GM18508 (cell line): ENCODE data around the gene RAI1.
"Not testable (repeated sequence)": the region's sequence is repeated elsewhere in the genome, so short reads cannot be mapped to it uniquely, and the experiment has no call there.

Experiments used
- ATAC-seq: cut with Tn5 transposase; IDR thresholded peaks from one replicate; pipeline ENCODE4 v1.9.1; 2021; ENCODE audit warnings: moderate number of reproducible peaks; ENCODE audit not compliant: insufficient read depth, unreplicated experiment

Gene RAI1

DNA sequence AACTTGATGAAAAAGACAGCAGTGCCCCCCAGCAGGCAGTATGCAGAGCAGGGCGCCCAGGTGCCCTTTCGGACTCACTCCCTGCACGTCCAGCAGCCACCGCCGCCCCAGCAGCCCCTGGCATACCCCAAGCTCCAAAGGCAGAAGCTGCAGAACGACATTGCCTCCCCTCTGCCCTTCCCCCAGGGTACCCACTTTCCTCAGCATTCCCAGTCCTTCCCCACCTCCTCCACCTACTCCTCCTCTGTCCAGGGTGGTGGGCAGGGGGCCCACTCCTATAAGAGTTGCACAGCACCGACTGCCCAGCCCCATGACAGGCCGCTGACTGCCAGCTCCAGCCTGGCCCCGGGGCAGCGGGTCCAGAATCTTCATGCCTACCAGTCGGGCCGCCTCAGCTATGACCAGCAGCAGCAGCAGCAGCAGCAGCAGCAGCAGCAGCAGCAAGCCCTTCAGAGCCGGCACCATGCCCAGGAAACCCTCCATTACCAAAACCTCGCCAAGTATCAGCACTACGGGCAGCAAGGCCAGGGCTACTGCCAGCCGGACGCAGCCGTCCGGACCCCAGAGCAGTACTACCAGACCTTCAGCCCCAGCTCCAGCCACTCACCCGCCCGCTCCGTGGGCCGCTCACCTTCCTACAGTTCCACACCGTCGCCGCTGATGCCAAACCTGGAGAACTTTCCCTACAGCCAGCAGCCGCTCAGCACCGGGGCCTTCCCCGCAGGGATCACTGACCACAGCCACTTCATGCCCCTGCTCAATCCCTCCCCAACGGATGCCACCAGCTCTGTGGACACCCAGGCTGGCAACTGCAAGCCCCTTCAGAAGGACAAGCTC, 112.3 kb downstream of the RAI1 start:
- ATAC-seq, result no peak

DNA sequence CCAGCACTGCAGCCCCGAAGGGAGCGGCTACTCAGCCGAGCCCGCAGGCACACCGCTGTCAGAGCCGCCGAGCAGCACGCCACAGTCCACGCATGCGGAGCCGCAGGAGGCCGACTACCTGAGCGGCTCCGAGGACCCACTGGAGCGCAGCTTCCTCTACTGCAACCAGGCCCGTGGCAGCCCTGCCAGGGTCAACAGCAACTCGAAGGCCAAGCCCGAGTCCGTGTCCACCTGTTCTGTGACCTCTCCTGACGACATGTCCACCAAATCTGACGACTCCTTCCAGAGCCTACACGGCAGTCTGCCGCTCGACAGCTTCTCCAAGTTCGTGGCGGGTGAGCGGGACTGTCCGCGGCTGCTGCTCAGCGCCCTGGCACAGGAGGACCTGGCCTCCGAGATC, 113.1 kb downstream of the RAI1 start:
- no peak for ATAC-seq

DNA sequence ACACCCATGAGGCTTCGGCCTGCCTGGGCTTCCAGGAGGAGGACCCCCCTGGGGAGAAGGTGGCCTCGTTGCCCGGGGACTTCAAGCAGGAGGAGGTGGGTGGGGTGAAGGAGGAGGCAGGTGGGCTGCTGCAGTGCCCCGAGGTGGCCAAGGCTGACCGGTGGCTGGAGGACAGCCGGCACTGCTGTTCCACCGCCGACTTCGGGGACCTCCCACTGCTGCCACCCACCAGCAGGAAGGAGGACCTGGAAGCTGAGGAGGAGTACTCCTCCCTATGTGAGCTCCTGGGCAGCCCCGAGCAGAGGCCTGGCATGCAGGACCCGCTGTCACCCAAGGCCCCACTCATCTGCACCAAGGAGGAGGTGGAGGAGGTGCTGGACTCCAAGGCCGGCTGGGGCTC, 114.0 kb downstream of the RAI1 start:
- no peak for ATAC-seq

DNA sequence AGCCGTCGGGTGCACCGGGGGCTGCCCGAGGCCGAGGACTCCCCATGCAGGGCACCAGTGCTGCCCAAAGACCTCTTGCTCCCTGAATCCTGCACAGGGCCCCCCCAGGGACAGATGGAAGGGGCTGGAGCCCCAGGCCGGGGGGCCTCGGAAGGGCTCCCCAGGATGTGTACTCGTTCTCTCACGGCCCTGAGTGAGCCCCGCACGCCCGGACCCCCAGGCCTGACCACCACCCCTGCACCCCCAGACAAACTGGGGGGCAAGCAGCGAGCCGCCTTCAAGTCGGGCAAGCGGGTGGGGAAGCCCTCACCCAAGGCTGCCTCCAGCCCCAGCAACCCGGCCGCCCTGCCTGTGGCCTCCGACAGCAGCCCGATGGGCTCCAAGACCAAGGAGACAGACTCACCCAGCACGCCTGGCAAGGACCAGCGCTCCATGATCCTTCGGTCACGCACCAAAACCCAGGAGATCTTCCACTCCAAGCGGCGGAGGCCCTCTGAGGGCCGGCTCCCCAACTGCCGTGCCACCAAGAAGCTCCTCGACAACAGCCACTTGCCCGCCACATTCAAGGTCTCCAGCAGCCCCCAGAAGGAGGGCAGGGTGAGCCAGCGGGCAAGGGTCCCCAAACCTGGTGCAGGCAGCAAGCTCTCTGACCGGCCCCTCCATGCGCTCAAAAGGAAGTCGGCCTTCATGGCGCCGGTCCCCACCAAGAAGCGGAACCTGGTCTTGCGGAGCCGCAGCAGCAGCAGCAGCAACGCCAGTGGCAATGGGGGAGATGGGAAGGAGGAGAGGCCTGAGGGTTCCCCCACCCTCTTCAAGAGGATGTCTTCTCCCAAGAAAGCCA, 114.9 kb downstream of the RAI1 start:
- ATAC-seq, result no peak

DNA sequence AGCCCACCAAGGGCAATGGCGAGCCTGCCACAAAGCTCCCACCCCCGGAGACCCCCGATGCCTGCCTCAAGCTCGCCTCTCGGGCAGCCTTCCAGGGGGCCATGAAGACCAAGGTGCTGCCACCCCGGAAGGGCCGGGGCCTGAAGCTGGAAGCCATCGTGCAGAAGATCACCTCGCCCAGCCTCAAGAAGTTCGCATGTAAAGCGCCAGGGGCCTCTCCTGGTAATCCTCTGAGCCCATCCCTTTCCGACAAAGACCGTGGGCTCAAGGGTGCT, 115.5 kb downstream of the RAI1 start:
- no peak for ATAC-seq

DNA sequence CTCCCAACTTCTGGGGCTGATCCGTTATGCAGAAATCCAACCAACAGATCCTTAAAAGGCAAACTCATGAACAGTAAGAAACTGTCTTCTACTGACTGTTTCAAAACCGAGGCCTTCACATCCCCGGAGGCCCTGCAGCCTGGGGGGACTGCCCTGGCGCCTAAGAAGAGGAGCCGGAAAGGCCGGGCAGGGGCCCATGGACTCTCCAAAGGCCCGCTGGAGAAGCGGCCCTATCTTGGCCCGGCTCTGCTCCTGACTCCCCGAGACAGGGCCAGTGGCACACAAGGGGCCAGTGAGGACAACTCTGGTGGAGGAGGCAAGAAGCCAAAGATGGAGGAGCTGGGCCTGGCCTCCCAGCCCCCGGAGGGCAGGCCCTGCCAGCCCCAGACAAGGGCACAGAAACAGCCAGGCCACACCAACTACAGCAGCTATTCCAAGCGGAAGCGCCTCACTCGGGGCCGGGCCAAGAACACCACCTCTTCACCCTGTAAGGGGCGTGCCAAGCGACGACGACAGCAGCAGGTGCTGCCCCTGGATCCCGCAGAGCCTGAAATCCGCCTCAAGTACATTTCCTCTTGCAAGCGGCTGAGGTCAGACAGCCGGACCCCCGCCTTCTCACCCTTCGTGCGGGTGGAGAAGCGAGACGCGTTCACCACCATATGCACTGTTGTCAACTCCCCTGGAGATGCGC, 116.0 kb downstream of the RAI1 start:
- no peak for ATAC-seq

DNA sequence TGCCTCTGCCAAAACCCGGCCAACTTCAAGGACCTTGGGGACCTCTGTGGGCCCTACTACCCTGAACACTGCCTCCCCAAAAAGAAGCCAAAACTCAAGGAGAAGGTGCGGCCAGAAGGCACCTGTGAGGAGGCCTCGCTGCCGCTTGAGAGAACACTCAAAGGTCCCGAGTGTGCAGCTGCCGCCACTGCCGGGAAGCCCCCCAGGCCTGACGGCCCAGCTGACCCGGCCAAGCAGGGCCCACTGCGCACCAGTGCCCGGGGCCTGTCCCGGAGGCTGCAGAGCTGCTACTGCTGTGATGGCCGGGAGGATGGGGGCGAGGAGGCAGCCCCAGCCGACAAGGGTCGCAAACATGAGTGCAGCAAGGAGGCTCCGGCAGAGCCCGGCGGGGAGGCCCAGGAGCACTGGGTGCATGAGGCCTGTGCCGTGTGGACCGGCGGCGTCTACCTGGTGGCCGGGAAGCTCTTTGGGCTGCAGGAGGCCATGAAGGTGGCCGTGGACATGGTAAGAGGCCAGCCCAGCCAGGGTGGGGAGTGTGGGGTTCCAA, 116.8 kb downstream of the RAI1 start:
- no peak for ATAC-seq

DNA sequence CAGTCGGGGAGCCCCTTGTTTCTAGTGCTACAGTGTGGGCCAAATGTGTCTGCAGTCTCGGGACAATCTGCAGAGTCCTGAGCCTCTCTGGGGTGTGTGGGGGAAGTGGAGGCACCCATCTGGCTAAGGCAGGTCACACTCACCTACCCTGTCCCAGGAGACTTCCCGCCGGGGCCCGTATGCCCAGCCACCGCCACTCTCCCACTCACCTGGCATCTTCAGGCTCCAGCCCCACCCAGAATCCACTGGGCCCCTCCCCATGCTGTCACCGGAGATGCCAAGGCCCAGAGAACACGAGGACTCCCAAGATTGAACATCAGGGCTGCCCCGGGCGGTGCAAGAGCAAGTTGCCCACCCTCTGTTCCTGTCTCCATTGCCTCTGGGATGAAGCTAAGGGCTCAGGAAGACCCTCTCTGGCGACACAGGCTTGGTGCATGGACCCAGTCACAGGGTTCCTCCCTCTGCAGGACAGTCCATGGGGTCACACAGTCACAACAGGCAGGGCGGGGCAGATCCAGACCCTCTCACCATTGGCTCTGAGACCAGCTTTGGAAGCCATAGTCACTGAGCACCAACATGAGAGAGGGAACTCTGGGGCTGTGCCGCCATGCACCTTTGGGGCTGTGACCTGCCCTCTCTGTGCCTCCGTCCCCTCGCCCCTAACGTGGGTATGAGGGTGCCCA, 117.5 kb downstream of the RAI1 start:
- ATAC-seq, result no peak

DNA sequence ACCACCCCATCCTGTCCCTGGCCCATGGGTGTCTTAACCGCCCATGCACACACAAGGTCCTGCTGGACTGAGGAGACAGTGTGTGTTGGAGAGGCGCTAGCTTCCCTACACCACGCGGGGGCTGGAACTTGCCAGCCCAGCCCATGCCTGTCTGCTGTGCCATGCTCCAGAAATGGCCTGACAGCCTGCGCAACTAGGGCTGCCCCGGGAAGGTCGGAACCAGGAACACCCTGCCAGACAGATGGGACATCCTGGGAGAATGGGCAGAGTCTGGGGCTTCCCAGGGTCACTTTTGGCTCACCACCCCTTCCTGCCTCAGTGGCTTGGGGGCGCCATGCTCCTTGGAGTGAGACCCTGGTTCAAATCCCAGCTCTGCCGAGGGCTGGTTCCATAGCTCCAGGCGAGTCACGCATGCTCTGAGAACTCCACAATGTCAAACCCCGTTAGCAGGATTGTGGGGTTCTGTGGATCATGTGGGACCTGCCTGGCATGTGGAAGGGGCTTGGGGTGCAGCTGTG, 119.3 kb downstream of the RAI1 start:
- ATAC-seq, result no peak

DNA sequence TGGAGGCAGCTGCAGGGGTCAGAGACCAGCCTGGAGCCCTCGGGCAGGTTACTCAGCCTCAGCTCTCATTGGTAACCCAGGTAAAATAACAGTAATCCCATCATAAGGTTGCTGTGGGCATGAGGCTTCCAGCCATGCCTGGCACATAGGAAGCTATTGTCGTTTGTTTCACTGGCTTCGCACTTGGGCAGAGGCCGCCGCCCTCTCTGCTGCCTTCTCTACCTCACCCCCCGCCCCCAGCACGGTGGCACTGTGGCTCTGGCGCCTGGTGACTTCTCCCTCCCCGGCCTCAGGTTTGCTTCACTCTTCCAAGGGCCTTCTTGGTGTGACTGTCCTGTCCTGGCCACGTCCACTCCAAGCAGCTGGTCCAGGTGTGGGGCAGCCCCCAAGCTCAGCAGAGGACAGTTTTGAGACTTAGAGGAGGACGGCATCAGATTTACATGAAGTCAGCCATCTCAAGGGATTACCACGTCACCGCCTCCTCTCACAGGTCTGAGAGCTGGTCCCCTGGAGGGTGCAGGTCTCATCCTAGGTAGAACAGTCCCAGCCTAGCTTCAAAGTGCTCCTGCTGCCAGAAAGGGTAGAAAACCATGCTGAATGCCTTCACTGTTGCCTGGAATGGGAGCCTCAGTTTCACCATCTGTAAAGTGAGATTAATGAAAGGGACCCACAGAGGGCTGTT, 120.7 kb downstream of the RAI1 start:
- ATAC-seq, result no peak

DNA sequence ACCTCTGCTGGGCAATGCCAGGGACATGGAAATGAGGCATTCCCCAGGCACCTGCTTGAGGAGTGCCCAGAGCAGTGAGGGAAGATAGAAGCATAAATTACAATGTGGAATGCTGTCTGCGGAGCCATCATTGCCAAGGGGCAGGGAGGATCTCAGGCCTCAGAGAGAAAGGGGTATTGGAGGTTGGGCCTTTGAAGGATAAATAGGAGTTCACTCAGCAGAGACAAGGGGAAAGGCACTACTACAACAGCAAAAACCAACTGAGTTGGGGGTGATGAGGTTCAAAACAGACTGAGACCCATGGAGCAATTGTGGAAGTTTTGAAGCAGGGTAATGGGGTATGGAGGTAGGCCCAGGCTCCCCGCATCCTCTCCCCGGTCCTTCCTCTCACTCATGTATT, 122.7 kb downstream of the RAI1 start:
- ATAC-seq, result no peak

DNA sequence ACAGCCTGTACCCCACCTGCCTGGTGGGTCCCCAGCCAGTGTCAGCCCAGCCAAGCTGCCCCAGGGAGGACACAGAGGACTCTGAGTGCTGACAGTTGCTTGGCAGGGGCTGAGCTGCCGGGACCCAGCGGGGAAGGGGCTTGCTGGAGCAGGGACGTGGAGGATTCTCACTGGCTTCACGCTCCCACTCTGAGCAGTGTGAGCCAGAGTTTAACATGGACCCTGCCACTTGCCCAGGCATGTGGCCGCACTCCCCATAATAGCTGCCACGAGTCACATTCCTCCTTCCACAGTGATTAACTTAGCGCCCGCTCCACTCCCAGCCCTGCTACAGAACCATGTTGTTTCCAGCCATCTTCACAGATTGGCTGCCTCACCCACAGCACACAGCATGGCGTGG, 124.3 kb downstream of the RAI1 start:
- no peak for ATAC-seq

DNA sequence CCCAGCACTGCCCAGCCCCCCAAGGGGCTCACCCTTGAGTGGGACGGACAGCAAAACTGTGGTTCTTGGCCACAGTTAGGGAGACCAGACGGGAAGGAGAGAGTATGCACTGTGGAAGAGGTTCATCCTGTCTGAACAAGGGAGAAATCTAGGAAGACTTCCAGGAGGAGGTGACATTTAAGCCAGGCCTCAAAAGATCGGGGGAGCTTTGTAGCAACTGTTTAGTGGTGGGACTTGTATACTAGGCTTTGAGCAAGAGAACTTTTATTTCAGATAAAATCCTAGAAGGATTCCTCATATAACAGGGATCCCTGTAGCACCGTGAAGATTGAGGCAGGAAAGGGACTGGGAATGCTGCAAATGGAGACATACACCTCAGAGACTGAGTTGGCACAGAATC, 124.8 kb downstream of the RAI1 start:
- ATAC-seq, result no peak

DNA sequence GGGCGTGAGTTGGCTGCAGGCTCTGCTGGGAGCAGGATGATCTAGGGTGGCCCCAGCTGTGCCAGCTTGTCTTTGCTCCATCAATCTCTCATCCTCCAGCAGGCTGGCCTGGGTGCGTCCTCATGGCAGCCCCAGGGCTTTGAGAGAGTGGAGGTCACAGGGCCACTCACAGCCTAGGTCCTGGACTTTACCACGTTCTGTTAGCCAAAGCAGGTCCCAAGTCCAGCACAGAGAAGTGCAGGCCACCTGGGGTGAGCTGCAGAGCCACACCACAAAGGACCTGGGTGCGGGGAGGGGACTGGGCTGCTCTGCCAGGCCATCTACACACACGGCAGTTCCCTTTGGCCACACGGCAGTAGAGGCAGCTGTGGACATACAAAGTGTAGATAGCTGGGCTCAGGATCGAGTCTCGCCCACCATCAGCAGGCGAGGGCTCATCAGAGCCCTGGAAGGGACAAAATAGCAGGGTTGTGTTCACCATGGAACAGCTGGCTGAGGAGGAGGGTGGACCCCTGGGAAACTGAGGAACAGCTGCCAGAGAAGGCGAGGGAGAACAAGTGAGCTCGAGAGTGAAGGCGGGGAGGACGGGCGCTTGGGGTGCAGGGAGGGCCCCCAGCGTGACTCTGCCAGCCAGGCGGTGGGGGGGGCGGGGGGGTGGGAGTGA, 125.5 kb downstream of the RAI1 start:
- no peak for ATAC-seq

DNA sequence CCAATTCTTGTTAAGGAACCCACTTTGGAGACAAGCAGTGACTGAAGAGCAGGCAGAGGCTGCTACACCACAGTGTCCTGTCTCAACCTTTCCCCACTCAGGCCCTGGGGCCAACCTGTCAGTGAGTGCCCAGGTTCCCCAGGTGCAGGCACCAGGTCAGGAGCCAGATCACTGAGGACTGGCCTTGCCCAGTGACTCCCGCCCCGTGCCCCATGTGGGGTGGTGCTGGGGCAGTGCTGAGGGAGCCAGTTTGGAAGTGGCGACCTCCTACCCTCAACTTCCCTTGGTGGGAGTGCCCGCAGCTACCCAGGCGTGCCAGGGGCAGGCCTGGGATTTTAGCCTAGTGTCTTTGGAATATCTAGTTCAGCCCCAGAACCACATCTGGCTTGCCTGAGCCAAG, 126.2 kb downstream of the RAI1 start:
- no peak for ATAC-seq

DNA sequence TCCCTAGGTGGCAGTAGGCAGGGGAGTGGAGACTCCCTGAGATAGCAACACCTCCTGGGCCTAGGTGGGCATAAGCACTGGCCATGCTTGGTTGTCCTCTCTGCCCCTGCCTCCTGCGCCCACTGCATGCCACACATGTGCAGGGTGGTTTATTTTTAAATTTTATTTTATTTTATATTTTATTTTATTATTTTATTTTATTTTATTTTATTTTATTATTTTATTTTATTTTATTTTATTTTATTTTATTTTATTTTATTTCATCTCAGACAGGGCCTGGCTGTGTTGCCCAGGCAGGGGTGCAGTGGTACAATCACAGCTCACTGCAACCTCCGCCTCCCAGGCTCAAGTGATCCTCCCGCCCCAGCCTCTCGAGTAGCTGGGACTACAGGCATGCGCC, 126.9 kb downstream of the RAI1 start:
- not testable (repeated sequence) for ATAC-seq

DNA sequence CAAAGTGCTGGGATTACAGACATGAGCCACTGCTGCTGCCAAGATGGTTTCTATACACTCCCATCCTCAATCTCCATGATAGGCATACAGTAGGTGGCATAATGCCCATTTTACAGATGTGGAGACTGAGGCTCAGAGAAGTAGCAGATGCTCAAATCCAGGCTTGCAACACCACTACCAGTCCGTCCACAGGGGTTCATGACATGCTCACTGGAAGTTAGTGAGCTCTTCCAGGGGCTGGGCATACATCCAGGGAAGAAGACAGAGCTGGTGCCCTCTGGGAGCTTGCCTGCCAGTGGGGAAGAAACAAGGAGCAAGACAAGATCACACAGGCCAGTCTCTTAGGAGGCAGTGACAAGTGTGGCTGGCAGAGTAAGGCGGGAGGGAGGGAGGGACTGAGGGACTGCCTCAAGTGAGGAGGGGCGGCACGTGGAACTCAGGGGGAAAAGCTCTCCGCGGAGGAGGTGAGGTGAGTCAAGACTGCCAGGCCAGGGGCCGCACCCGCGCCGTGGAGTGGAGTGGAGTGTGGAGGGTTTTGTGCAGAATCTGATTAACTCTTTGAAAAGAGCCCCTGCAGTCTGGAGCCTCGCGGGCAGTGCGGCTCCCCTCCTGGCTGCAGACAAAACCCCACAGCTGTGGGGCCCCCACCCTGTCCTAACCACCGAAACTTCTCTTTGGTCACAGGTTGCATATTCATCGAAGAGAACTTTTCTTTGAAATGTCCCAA, 127.6 kb downstream of the RAI1 start:
- ATAC-seq, result no peak

DNA sequence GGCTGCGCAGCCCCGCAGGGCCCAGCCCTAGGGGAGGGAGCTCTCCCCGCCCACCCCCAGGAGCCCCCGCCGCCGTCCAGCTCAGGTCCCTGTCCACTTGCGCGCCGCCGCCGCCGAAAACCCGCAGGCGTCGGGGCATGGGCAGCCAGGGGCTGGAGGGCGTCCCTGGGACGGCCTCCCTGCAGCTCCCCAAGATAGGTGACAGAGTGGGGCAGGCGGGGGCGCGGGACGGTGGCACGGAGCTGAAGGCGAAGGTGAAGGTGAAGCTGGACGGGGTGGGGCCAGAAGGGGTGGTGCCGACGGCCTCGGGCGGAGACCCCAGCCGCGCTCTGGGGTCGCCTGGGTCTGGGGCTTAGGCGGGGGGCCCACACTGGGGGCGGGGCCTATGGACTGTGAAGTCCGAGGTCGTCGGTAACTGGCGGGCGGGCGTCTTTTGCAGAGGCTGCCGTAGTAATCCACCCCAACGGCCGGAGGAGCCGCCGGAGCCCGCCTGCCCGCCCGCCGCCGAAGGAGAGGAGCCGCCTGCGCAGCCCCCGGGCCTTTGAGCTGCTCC, 128.3 kb downstream of the RAI1 start:
- no peak for ATAC-seq
